Activated CD4-positive, alpha-beta T cell treated with anti-CD3 and anti-CD28 coated beads, Interleukin-2, amount 10 ng/mL, durations not matched to agents 7 days and 5 days (primary cell): Measurements from ENCODE around the gene ABCA13. TPM values are rescaled to one million over a fixed set of nuclear protein-coding genes. Genes with fewer than 3 reads are reported as not detected.

Experiments
- CTCF ChIA-PET: fragments of 350-600 bp; sonication (Branson Sonifier 250); formaldehyde crosslinking; loops from one replicate; lab custom pipeline; 2021; ENCODE audit warnings: antibody characterized with exemption; lab: Charles Lee
- POLR2A ChIA-PET: fragments of 350-600 bp; sonication (Branson Sonifier 250); formaldehyde crosslinking; loops from one replicate; lab custom pipeline; 2021; ENCODE audit warnings: antibody characterized with exemption; lab: Charles Lee
- DNase-seq: peaks from one replicate; pipeline ENCODE4 v3.0.0-alpha.2; 2020
- H3K27ac Mint-ChIP-seq: one replicate; pipeline ENCODE4 v1.8.0; 2021; ENCODE audit warnings: mild to moderate bottlenecking, moderate library complexity, mixed read lengths
- H3K27me3 Mint-ChIP-seq: one replicate; pipeline ENCODE4 v1.8.0; 2021; ENCODE audit warnings: mixed read lengths
- H3K36me3 Mint-ChIP-seq: one replicate; pipeline ENCODE4 v1.8.0; 2021; ENCODE audit warnings: low read depth, mixed read lengths
- H3K4me1 Mint-ChIP-seq: one replicate; pipeline ENCODE4 v1.8.0; 2021; ENCODE audit warnings: mixed read lengths
- H3K4me3 Mint-ChIP-seq: one replicate; pipeline ENCODE4 v1.8.0; 2021; ENCODE audit warnings: mild to moderate bottlenecking, moderate library complexity, mixed read lengths
- H3K9me3 Mint-ChIP-seq: one replicate; pipeline ENCODE4 v1.8.0; 2021; ENCODE audit warnings: mixed read lengths
- total RNA-seq, 2 experiments: library from RNA; stranded (reverse); gene quantifications; one replicate each; pipeline ENCODE4 v1.2.3, GENCODE V29; 2021

Gene ABCA13
- total RNA-seq, 2 experiments from 2014 or later: 0.07 to 0.19 TPM

GRCh38 chr7:48259463-48260280 lies 88.4 kb downstream of the ABCA13 start:
- Mint-ChIP-seq H3K9me3 (no peaks in the 10 kb centered on the region), H3K4me1 (no peaks in the 10 kb centered on the region), H3K27me3 (peaks cover 8% of the 10 kb centered on the region), H3K36me3 (no peaks in the 10 kb centered on the region), H3K4me3 (no peak overlapping the region), H3K27ac (no peak overlapping the region)
- CTCF ChIA-PET: no interaction called here
- DNase-seq: no peak
- POLR2A ChIA-PET: no interaction called here

- H3K4me1 Mint-ChIP-seq: peaks cover 2% of the 10 kb centered on the region
- CTCF ChIA-PET: no interaction called here
- peaks cover 11% of the 10 kb centered on the region for H3K27me3 Mint-ChIP-seq
- H3K9me3 Mint-ChIP-seq: no peaks in the 10 kb centered on the region
- POLR2A ChIA-PET: no interaction called here
- DNase-seq: no peak
- no peaks in the 10 kb centered on the region for H3K36me3 Mint-ChIP-seq
- no peak overlapping the region for H3K4me3 Mint-ChIP-seq
- no peak overlapping the region for H3K27ac Mint-ChIP-seq
Measured at GRCh38 chr7:48261696-48262095, 90.4 kb downstream of the ABCA13 start.

- POLR2A ChIA-PET: no interaction called here
- CTCF ChIA-PET: interaction anchor here (0.7 kb wide), 1 partner anchor 27 kb away, joined by 3 read pairs; no protein-coding TSS in a partner anchor
- no peaks in the 10 kb centered on the region for H3K36me3 Mint-ChIP-seq
- H3K4me3 Mint-ChIP-seq: no peak overlapping the region
- no peak for DNase-seq
- peaks cover 2% of the 10 kb centered on the region for H3K4me1 Mint-ChIP-seq
- H3K9me3 Mint-ChIP-seq: no peaks in the 10 kb centered on the region
- H3K27ac Mint-ChIP-seq: no peak overlapping the region
- peaks cover 11% of the 10 kb centered on the region for H3K27me3 Mint-ChIP-seq
Measured at GRCh38 chr7:48262606-48263310, 91.5 kb downstream of the ABCA13 start.

- POLR2A ChIA-PET: no interaction called here
- Mint-ChIP-seq H3K27me3 (peaks cover 11% of the 10 kb centered on the region), H3K36me3 (no peaks in the 10 kb centered on the region), H3K9me3 (no peaks in the 10 kb centered on the region), H3K27ac (no peak overlapping the region), H3K4me3 (no peak overlapping the region), H3K4me1 (peaks cover 2% of the 10 kb centered on the region)
- no peak for DNase-seq
- CTCF ChIA-PET: no interaction called here
Measured at GRCh38 chr7:48263311-48263650, 92.0 kb downstream of the ABCA13 start.

GRCh38 chr7:48269066-48269465 lies 97.8 kb downstream of the ABCA13 start:
- no peak overlapping the region for H3K4me3 Mint-ChIP-seq
- H3K27ac Mint-ChIP-seq: no peak overlapping the region
- POLR2A ChIA-PET: no interaction called here
- no peaks in the 10 kb centered on the region for H3K36me3 Mint-ChIP-seq
- H3K27me3 Mint-ChIP-seq: peaks cover 3% of the 10 kb centered on the region
- H3K9me3 Mint-ChIP-seq: no peaks in the 10 kb centered on the region
- peaks cover 2% of the 10 kb centered on the region for H3K4me1 Mint-ChIP-seq
- CTCF ChIA-PET: interaction anchor here (1.0 to 1.1 kb wide), 2 partner anchors 15 to 324 kb away, joined by 4 read pairs; no protein-coding TSS in a partner anchor
- DNase-seq: no peak

GRCh38 chr7:48274662-48275061 lies 103.4 kb downstream of the ABCA13 start:
- Mint-ChIP-seq H3K27ac (no peak overlapping the region), H3K27me3 (peaks cover 4% of the 10 kb centered on the region), H3K4me3 (no peak overlapping the region), H3K9me3 (no peaks in the 10 kb centered on the region), H3K4me1 (peaks cover 7% of the 10 kb centered on the region), H3K36me3 (no peaks in the 10 kb centered on the region)
- ChIA-PET POLR2A (no interaction called here), CTCF (no interaction called here)
- DNase-seq: no peak

GRCh38 chr7:48279420-48279819 lies 108.2 kb downstream of the ABCA13 start:
- ChIA-PET CTCF (no interaction called here), POLR2A (no interaction called here)
- Mint-ChIP-seq H3K4me1 (peaks cover 15% of the 10 kb centered on the region), H3K9me3 (no peaks in the 10 kb centered on the region), H3K27me3 (peaks cover 4% of the 10 kb centered on the region), H3K4me3 (no peak overlapping the region), H3K36me3 (no peaks in the 10 kb centered on the region), H3K27ac (no peak overlapping the region)
- no peak for DNase-seq

GRCh38 chr7:48280100-48280499 lies 108.8 kb downstream of the ABCA13 start:
- H3K36me3 Mint-ChIP-seq: no peaks in the 10 kb centered on the region
- H3K4me3 Mint-ChIP-seq: no peak overlapping the region
- no peaks in the 10 kb centered on the region for H3K9me3 Mint-ChIP-seq
- POLR2A ChIA-PET: no interaction called here
- peaks cover 15% of the 10 kb centered on the region for H3K4me1 Mint-ChIP-seq
- DNase-seq: no peak
- CTCF ChIA-PET: no interaction called here
- H3K27ac Mint-ChIP-seq: no peak overlapping the region
- peaks cover 4% of the 10 kb centered on the region for H3K27me3 Mint-ChIP-seq

GRCh38 chr7:48285373-48285772 lies 114.1 kb downstream of the ABCA13 start:
- POLR2A ChIA-PET: no interaction called here
- CTCF ChIA-PET: no interaction called here
- no peak overlapping the region for H3K27ac Mint-ChIP-seq

GRCh38 chr7:48286836-48287235 lies 115.6 kb downstream of the ABCA13 start:
- no peaks in the 10 kb centered on the region for H3K9me3 Mint-ChIP-seq
- no peak overlapping the region for H3K27ac Mint-ChIP-seq
- no peak for DNase-seq
- H3K27me3 Mint-ChIP-seq: peaks cover 18% of the 10 kb centered on the region
- no peak overlapping the region for H3K4me3 Mint-ChIP-seq
- CTCF ChIA-PET: no interaction called here
- H3K36me3 Mint-ChIP-seq: no peaks in the 10 kb centered on the region
- no peaks in the 10 kb centered on the region for H3K4me1 Mint-ChIP-seq
- POLR2A ChIA-PET: no interaction called here

More at GRCh38 chr7:48285373-48285772, 114.1 kb downstream of the ABCA13 start:
- no peak overlapping the region for H3K4me3 Mint-ChIP-seq
- no peaks in the 10 kb centered on the region for H3K36me3 Mint-ChIP-seq
- peaks cover 15% of the 10 kb centered on the region for H3K27me3 Mint-ChIP-seq
- no peak for DNase-seq
- H3K9me3 Mint-ChIP-seq: no peaks in the 10 kb centered on the region
- peaks cover 4% of the 10 kb centered on the region for H3K4me1 Mint-ChIP-seq

GRCh38 chr7:48289656-48290055 lies 118.4 kb downstream of the ABCA13 start:
- Mint-ChIP-seq H3K9me3 (no peaks in the 10 kb centered on the region), H3K4me1 (no peaks in the 10 kb centered on the region), H3K4me3 (no peak overlapping the region), H3K36me3 (no peaks in the 10 kb centered on the region), H3K27ac (no peak overlapping the region), H3K27me3 (peaks cover 18% of the 10 kb centered on the region)
- no peak for DNase-seq
- CTCF ChIA-PET: no interaction called here
- POLR2A ChIA-PET: no interaction called here

- CTCF ChIA-PET: no interaction called here
- H3K9me3 Mint-ChIP-seq: no peaks in the 10 kb centered on the region
- H3K27ac Mint-ChIP-seq: no peak overlapping the region
- no peak for DNase-seq
- no peaks in the 10 kb centered on the region for H3K4me1 Mint-ChIP-seq
- peaks cover 3% of the 10 kb centered on the region for H3K27me3 Mint-ChIP-seq
- POLR2A ChIA-PET: no interaction called here
- H3K36me3 Mint-ChIP-seq: no peaks in the 10 kb centered on the region
- no peak overlapping the region for H3K4me3 Mint-ChIP-seq
Measured at GRCh38 chr7:48292949-48293348, 121.7 kb downstream of the ABCA13 start.

- Mint-ChIP-seq H3K4me3 (no peak overlapping the region), H3K4me1 (peaks cover 5% of the 10 kb centered on the region), H3K36me3 (no peaks in the 10 kb centered on the region), H3K27me3 (peaks cover 3% of the 10 kb centered on the region), H3K9me3 (no peaks in the 10 kb centered on the region), H3K27ac (no peak overlapping the region)
- ChIA-PET CTCF (no interaction called here), POLR2A (no interaction called here)
- DNase-seq: no peak
Measured at GRCh38 chr7:48295296-48295971, 124.2 kb downstream of the ABCA13 start.
